Measurements from ENCODE around the gene SLC2A11. TPM values are rescaled to one million over a fixed set of nuclear protein-coding genes. Genes with fewer than 3 reads are reported as not detected.

The SLC2A11 gene
- total and polyA plus RNA-seq, 10 of the 15 experiments (the other 5 are each of a cell fraction or from before 2014, with no cell fraction given) = 0.98 to 18.3 (median 8.6) TPM

GRCh38 chr22:23829845-23830372 is 27.8 kb upstream of the SLC2A11 start:
- FAIRE-seq = peak; percentile 41
- Histone ChIP-seq H3K4me2 (ENCODE audit: control insufficient read depth, insufficient read depth) (no peak overlapping the region; the same call in 1 of the 2 replicates), H3K4me1 (ENCODE audit: control insufficient read depth, insufficient read depth, low read length) (peaks cover 3% of the 10 kb centered on the region), H3K79me2 (ENCODE audit: control insufficient read depth, insufficient read depth, low read length) (peaks cover 2% of the 10 kb centered on the region), H2AFZ (ENCODE audit: control insufficient read depth, low read depth, low read length) (no peak overlapping the region), H3K27ac (ENCODE audit: control insufficient read depth, insufficient read depth) (no peak overlapping the region), H3K36me3 (ENCODE audit: control insufficient read depth in 2 of 2, insufficient read depth in 2 of 2, low read length in 1 of 2) (peaks cover 35 to 60% of the 10 kb centered on the region in 2 experiments), H3K9me3 (replicated peaks; ENCODE audit: control insufficient read depth, insufficient read depth, low read length) (no peaks in the 10 kb centered on the region), H3K4me3 (no peak overlapping the region), H3K9ac (ENCODE audit: control insufficient read depth, insufficient read depth, low read length) (no peak overlapping the region), H3K27me3 (replicated peaks in 1 of 2; ENCODE audit: control insufficient read depth in 2 of 2, insufficient read depth in 2 of 2, low read length in 1 of 2) (no peaks in the 10 kb centered on the region), H4K20me1 (ENCODE audit: control insufficient read depth, insufficient read depth) (peaks cover 2% of the 10 kb centered on the region; the same call in 1 of the 2 replicates)
- in situ Hi-C loops (cut with MboI) = no loop called here
- intact Hi-C loops (cut with micrococcal nuclease; ENCODE audit: unreplicated experiment) = no loop called here
- TF ChIP-seq RAD51 (IDR thresholded peaks at IDR 0.05) (peak; percentile 74), ZNF384 (IDR thresholded peaks at IDR 0.05; ENCODE audit: borderline replicate concordance, low read depth, low read length) (no peak), BHLHE40 (IDR thresholded peaks at IDR 0.05; ENCODE audit: borderline replicate concordance in 1 of 2, low read depth in 2 of 2, low read length in 1 of 2) (peak in 1 of 2 experiments; percentile 22; a peak in 1 of 4 replicates), RUNX3 (IDR thresholded peaks at IDR 0.05; ENCODE audit: low read length) (0 out of 2 replicates have a peak, but pooled peaks have one; percentile 45)
- ChIA-PET RAD21 (ENCODE audit: unreplicated experiment) (no interaction called here), SMC1A (ENCODE audit: uncharacterized antibody, unreplicated experiment) (no interaction called here), CTCF (no interaction called here), POLR2A (interaction anchor here (0.5 kb wide), 1 partner anchor 24 kb away, joined by 3 read pairs; no protein-coding TSS in a partner anchor)
- no TSS peak for BruUV-seq (replicated peaks)
- 72% methylated on average over 7 of the region's 7 CpGs for WGBS (ENCODE audit: insufficient coverage, insufficient replicate concordance, low lambda C conversion rate, missing lambda C conversion rate)
- ATAC-seq = no peak
- no peak for DNase-seq (ENCODE audit: low read depth, low spot score)

- BruUV-seq (replicated peaks) = no TSS peak
Measured at GRCh38 chr22:23831261-23831660, 26.4 kb upstream of the SLC2A11 start.

More at GRCh38 chr22:23831261-23831660, 26.4 kb upstream of the SLC2A11 start:
- ATAC-seq (no peak), DNase-seq (ENCODE audit: low read depth, low spot score) (no peak), FAIRE-seq (no peak)
- peaks cover 2% of the 10 kb centered on the region; the same call in 1 of the 2 replicates for H4K20me1 ChIP-seq (ENCODE audit: control insufficient read depth, insufficient read depth)
- CTCF ChIA-PET = interaction anchor here (0.5 to 1.2 kb wide), 3 partner anchors 20 to 64 kb away, joined by 3 read pairs; partner anchors contain the start of gene CHCHD10
- H3K27me3 ChIP-seq (replicated peaks in 1 of 2; ENCODE audit: control insufficient read depth in 2 of 2, insufficient read depth in 2 of 2, low read length in 1 of 2) = no peaks in the 10 kb centered on the region
- RAD21 ChIA-PET (ENCODE audit: unreplicated experiment) = no interaction called here
- TF ChIP-seq ATF3 (IDR thresholded peaks at IDR 0.05; ENCODE audit: borderline replicate concordance, extremely low read depth, low read depth, low read length) (no peak), MXI1 (IDR thresholded peaks at IDR 0.05; ENCODE audit: low read depth, low read length) (no peak)
- intact Hi-C loops (cut with micrococcal nuclease; ENCODE audit: unreplicated experiment) = no loop called here
- H2AFZ ChIP-seq (ENCODE audit: control insufficient read depth, low read depth, low read length) = no peak overlapping the region
- peaks cover 32 to 58% of the 10 kb centered on the region in 2 experiments for H3K36me3 ChIP-seq (ENCODE audit: control insufficient read depth in 2 of 2, insufficient read depth in 2 of 2, low read length in 1 of 2)
- SMC1A ChIA-PET (ENCODE audit: uncharacterized antibody, unreplicated experiment) = no interaction called here
- POLR2A ChIA-PET = no interaction called here
- in situ Hi-C loops (cut with MboI) = no loop called here
- no peak overlapping the region for H3K4me3 ChIP-seq
- no peaks in the 10 kb centered on the region for H3K9me3 ChIP-seq (replicated peaks; ENCODE audit: control insufficient read depth, insufficient read depth, low read length)
- 82% methylated on average over 8 of the region's 8 CpGs for WGBS (ENCODE audit: insufficient coverage, insufficient replicate concordance, low lambda C conversion rate, missing lambda C conversion rate)
- no peaks in the 10 kb centered on the region; the same call in 1 of the 2 replicates for H3K4me1 ChIP-seq (ENCODE audit: control insufficient read depth, insufficient read depth, low read length)
- H3K79me2 ChIP-seq (ENCODE audit: control insufficient read depth, insufficient read depth, low read length) = peaks cover 2% of the 10 kb centered on the region
- no peak overlapping the region for H3K9ac ChIP-seq (ENCODE audit: control insufficient read depth, insufficient read depth, low read length)
- no peak overlapping the region for H3K27ac ChIP-seq (ENCODE audit: control insufficient read depth, insufficient read depth)
- no peak overlapping the region for H3K4me2 ChIP-seq (ENCODE audit: control insufficient read depth, insufficient read depth)

All from GM12878 (cell line).